Bladder microvascular endothelial cell (primary cell): ENCODE data around the gene DDX49. TPM values are rescaled to one million over a fixed set of nuclear protein-coding genes. Genes with fewer than 3 reads are reported as not detected.

Source experiments
- total RNA-seq: library from RNA; depleted of rRNA; stranded (reverse); fragments of >200 nt; gene quantifications from 2 replicates; pipeline ENCODE4 v1.2.3, GENCODE V29; 2014

Gene DDX49, protein sequence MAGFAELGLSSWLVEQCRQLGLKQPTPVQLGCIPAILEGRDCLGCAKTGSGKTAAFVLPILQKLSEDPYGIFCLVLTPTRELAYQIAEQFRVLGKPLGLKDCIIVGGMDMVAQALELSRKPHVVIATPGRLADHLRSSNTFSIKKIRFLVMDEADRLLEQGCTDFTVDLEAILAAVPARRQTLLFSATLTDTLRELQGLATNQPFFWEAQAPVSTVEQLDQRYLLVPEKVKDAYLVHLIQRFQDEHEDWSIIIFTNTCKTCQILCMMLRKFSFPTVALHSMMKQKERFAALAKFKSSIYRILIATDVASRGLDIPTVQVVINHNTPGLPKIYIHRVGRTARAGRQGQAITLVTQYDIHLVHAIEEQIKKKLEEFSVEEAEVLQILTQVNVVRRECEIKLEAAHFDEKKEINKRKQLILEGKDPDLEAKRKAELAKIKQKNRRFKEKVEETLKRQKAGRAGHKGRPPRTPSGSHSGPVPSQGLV
- total RNA-seq, result 43.4 and 59.8 TPM in 2 replicates

DNA sequence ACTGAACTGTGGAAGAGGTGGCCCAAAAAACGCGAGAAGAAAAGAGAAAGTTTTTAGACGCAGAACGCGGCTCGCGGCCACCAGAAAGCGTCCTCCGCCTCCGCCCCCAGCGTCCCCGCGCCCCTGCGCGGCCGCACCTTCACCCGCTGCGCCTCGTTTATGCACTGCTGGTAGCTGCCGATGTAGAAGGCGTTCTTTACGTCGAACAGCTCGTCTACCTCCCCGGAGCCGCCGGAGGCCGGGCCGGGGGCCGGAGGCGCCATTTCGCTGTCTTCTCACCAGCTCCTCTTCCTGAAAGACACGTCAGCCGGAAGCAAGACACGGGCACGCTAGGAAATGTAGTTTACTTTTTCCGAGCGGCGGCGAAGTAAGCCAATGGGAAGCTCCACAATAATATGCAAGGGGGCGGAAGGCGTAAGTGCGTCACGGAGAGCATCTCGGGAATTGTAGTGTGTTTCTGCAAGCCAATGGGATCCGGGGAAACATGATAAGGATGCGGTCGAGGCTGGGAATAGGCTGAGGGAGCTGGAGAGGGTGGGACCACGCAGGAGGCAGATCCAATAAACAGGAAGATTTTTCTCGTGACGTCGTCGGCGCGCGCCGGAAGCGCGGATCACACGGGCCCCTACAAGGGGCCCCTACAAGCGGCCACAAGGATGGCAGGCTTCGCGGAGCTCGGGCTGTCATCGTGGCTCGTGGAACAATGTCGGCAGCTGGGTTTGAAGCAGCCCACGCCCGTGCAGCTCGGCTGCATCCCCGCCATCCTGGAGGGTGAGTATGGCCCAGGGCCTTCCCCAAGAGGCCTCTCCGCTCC lies at the start of gene DDX49, which contains the start of gene COPE:
Gene DDX49 (plus strand): TSS at position 630 of the 814 bp plus-strand sequence. CDS start 27 bp downstream, at position 657.
Gene COPE (minus strand): TSS at position 302 of the 814 bp plus-strand sequence. CDS start 39 bp downstream, at position 263.

DNA sequence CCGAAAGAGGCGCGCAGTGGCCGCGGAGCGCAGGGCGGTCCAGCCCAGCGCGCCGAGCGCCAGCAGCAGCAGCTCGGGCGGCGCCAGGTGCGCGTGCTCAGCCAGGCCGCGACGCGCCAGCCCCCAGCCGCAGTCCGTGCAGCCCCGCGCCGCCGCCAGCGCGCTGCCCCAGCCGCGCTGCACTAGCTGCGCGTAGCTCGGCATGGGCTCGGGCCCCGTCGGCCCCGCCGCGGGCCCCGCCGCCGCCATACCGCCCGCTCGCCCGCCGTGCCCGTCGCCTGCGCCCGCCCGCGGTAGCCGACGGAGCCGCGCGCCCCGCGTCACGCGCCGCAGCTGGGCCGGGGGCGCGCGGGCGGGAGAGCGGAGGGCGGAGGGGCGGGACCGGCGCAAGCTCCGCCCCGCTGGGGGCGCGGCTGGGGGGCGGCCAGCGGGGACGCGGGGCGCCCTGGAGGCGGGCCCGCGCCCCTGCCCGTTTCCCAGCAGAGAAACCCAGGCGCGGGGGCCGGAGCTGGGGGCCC lies 23.6 kb upstream of the DDX49 start, which contains the start of gene CERS1:
Gene CERS1 (minus strand): TSS at position 335 of the 518 bp plus-strand sequence. CDS start 86 bp downstream, at position 249.

DNA sequence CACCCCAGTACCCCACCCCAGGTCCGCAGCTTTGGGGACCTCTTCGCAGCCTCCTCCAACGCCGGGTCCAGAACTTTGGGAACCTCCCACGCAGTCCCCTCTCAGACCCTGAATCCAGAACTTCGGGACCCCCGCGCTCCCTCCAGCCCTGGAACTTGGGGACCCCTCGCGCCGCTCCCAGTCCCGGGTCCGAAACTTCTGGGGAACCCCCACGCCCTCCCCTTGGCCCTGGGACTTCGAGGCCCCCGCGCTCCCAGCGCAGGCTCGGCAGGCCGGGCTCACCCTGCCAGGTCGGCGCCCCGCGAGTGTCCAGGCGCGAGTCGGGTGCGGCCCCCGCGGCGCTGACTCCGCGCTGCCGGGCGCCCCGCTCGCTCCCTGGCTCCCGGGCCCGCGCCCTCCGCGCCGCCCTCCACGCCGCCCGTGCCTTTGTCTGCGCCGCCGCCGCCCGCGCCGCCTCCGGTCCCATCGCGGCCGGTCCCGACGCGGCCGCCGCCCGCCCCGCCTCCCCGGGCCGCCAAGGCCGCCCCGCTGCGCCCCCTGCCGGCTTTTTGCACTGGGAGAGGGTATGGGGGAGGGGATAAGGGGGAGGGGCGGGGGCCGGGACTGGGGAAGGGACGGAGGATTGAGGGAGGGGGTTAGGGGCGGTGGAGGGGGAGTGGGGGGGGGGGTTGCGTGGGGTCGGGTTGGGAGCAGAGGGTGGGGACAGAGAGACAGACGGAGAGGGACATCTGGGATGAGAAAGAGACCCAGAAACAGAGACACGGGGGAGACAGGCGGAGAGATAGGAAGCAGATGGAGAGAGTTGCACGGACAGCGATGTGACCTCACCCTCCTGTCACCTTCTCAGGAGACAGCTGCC lies 21.5 kb downstream of the DDX49 start, which contains the start of gene HOMER3:
Gene HOMER3 (minus strand): TSS at position 449 of the 859 bp plus-strand sequence. CDS start 2,235 bp downstream, outside the sequence.

Other genes starting within 250 kb of the DDX49 start
- 0.97 and 2.0 TPM in 2 replicates for gene CRTC1, start 236.0 kb upstream of the DDX49 start, total RNA-seq
- gene COMP, start 128.4 kb upstream of the DDX49 start, total RNA-seq, result not detected in 2 replicates
- 42.3 and 120 TPM in 2 replicates for gene UPF1, start 87.8 kb upstream of the DDX49 start, total RNA-seq
- 1.3 and 5.7 TPM in 2 replicates for gene CERS1, start 23.6 kb upstream of the DDX49 start, total RNA-seq
- 155 and 192 TPM in 2 replicates for gene COPE, start 328 bp upstream of the DDX49 start, total RNA-seq
- gene HOMER3, start 21.5 kb downstream of the DDX49 start, total RNA-seq, result 128 and 226 TPM in 2 replicates
- gene SUGP2, start 113.8 kb downstream of the DDX49 start, total RNA-seq, result 11.8 and 31.0 TPM in 2 replicates
- gene ARMC6, start 113.9 kb downstream of the DDX49 start, total RNA-seq, result 43.5 and 70.7 TPM in 2 replicates
- 2.6 and 4.8 TPM in 2 replicates for gene SLC25A42, start 144.3 kb downstream of the DDX49 start, total RNA-seq
- 15.5 and 24.7 TPM in 2 replicates for gene TMEM161A, start 218.8 kb downstream of the DDX49 start, total RNA-seq